ENCODE data around the gene IL11RA.

IL11RA gene

GRCh38 chr9:34651876-34652601, at the start of gene IL11RA:
Gene IL11RA (plus strand): TSS chr9:34652185. CDS start chr9:34655218, 3,033 bp downstream.
- DNase-seq (ENCODE audit: low read depth) = no peak

- peak; percentile 70 for DNase-seq (ENCODE audit: low read depth)
These were observed 48.3 kb upstream of the IL11RA start for GRCh38 chr9:34603610-34604231.

GRCh38 chr9:34606190-34606589, 45.8 kb upstream of the IL11RA start:
- DNase-seq (ENCODE audit: low read depth) = no peak

GRCh38 chr9:34606905-34607304, 45.1 kb upstream of the IL11RA start:
- no peak for DNase-seq (ENCODE audit: low read depth)

DNA sequence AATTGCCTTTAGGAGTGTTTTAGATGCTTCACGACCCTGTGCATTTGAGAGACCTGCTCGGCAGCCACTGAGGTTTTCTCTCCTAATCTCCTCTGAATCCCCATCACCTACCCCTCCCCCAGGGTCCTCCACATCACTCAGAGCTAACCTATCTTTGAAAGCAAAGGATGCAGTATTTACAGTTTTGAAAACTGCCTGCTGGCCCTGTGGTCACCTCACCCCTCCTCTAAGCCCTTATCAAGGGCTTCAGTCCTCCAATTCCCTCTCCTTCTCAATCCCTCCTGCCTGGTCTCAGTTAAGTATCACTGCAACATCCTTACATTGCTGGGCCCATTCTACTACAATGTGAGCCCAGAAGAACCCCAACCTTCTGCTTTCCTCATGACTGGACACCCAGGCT, 44.7 kb upstream of the IL11RA start:
- DNase-seq (ENCODE audit: low read depth) = no peak

GRCh38 chr9:34610434-34611206, 41.4 kb upstream of the IL11RA start:
- no peak for DNase-seq (ENCODE audit: low read depth)

DNA sequence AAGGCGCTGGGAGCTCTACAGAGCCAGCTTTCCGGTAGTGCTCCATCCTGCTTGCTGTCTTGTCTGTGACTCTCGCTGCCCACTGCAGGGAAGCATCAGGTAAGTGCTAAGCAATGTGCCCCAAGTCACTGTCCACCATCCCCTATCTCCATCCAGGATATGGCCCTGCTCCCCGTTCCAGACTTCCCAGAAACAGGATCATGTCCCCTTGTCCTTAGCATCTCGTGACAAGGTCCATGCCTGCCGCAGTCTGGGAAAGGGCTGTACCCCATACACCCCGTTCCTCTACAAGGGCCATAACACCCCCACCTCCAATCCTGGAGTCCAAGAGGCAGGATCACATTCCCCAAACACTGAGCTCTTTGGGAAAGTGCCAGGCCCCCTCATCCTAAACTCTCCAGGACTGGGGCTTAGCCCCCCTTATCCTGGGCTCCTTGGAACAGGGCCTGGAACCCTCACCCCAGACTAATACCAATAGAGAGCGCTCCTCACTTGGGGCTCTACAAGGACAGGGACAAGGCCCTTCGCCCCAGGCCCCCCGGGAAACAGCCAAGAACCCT, 40.7 kb upstream of the IL11RA start:
- DNase-seq (ENCODE audit: low read depth) = no peak

GRCh38 chr9:34611811-34612787, 39.9 kb upstream of the IL11RA start, which contains the start of gene RPP25L:
Gene RPP25L (minus strand): TSS chr9:34612097. CDS start chr9:34611296, 801 bp downstream.
- peak; percentile 74 for DNase-seq (ENCODE audit: low read depth)

DNA sequence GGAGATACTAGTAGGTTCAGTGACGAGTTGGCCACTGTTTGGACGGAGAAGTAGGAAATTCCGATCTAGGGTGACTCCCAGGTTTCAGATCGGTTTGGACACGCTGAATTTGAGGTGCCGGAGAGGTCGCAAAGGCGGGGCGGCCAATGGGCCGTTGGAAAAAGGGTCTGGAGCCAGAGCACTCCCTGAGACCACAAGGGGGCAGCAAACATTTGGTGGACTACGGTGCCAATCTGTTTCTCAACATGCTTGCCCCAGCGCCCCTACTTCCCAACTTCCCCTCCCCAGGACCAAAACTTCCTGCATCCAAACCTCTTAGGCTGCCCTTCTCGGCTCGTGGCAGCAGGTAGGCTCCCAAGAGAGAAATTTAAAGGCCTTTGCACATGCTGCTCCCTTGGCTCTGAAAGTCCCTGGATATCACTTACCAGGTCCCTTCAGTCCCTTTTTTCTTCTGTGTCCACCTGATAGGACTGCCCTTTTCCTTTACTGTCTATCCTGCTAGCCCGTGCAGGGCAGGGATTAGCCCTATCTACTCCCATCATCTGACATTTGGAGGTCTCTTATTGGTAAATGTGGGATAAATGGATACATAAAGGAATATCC, 39.1 kb upstream of the IL11RA start:
- peak; percentile 54 for DNase-seq (ENCODE audit: low read depth)

DNA sequence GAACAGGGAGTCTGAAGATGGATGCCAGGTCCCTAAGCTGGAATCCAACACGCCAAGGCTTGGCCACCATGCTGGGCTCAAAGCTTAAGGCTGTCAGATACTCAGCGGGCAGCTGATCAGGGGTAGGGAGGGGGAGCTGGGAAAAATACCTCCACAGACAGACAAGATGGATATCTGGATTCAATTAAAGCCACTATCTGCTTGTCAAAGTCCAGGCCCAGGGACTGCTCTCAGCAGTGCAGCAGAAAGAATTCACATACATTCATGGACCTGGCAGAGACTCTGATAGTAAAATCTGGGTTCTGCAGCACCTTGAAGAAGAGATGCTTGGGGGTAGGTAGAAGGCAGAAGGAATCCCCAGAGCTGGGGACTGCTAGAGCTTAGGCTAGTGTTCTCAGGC, 36.9 kb upstream of the IL11RA start:
- no peak for DNase-seq (ENCODE audit: low read depth)

- peak; percentile 85 for DNase-seq (ENCODE audit: low read depth)
These were observed 31.7 kb upstream of the IL11RA start, which contains the start of gene DCTN3 for GRCh38 chr9:34620061-34620994. Gene DCTN3 (minus strand): TSS chr9:34620495. CDS start chr9:34620464, 31 bp downstream.

DNA sequence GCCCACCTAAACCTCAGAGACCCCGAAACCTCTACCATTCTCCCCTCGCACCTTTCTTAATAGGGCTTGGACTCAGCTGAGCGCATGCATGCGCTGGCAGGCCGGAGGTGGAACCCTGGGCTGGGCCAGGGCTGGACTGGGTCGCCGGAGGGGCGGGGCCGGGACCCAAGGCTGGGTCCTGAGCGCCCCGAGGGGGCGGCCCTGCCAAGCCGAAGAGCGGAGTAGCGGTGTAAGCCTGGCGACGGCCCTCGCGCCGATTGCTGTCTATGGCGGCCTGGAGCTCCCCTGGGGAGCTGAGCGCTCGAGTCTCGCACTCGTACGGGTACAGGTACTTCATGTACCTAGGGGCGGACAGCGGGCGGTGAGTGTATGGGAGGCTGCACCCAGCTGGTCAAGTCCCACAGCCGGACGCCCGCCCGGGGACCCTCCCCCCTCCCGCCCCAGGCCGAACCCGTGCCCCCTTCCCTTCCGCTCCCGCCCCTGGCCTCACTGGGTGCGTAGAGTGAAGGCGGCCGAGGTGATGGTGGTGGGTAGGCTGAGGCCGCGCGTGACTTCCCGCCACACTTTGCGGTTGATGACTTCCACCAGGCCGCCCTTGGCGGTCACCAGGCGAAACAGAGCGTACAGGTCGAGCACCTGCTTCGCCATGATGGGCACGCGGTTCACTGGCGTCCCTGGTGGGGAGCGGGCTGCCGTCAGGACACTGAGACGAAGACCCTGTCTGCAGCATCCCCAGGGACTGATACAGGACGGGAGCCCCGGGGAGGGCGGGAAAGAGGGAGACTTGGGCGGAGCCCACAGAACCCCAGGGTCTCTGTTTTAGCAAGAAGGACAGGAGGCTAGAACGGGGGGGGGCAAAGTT, 28.4 kb upstream of the IL11RA start:
- no peak for DNase-seq (ENCODE audit: low read depth)

DNA sequence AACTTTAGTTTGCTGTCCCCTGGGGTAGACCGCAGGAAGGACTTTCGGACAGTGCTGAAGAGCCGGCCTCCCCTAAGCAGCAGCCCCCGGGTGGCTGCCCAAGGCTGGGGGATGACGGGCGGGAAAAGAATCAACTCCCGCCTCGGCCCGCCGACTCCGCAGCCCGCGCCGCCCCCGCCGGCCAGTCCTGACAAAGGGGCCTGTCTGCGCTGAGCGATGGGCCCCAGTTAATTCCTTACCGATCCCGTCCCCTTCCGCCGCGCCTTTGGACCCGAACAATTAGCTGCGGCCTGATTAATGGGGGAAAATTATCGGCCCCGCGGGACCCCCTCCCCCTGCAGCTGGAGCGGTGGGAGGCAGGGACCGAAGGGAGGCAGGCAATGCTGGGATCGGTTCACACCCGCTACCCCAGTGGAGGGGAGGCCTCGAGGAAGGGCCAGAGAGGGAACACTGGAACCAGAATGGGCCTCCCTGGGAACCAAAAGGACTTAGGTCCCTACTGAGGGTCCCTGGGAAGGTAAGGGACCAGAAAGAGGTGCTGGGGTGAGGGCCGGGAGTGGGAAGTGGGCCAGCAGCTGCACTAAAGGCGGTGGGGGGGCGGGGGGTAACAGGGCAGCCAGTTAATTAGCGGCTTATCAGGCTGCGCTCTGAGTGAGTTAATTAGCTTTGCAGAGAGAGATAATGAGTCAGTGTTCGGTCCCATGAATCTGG, 27.4 kb upstream of the IL11RA start:
- DNase-seq (ENCODE audit: low read depth) = no peak

DNA sequence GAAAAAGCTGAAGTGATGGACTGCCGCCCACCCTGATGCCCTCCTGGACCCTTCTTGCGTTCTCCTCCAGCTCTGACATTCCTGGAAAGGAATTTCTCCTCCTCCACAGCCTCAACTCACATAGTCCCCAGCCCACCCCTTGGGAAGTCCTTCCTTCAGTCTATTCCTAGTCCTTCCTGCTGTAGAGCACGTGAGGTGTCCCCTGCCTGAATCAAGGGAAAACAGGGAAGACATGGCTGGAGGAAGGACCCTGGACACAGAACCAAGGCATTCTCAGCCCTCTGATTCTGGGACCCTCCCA, 26.8 kb upstream of the IL11RA start:
- DNase-seq (ENCODE audit: low read depth) = no peak

DNA sequence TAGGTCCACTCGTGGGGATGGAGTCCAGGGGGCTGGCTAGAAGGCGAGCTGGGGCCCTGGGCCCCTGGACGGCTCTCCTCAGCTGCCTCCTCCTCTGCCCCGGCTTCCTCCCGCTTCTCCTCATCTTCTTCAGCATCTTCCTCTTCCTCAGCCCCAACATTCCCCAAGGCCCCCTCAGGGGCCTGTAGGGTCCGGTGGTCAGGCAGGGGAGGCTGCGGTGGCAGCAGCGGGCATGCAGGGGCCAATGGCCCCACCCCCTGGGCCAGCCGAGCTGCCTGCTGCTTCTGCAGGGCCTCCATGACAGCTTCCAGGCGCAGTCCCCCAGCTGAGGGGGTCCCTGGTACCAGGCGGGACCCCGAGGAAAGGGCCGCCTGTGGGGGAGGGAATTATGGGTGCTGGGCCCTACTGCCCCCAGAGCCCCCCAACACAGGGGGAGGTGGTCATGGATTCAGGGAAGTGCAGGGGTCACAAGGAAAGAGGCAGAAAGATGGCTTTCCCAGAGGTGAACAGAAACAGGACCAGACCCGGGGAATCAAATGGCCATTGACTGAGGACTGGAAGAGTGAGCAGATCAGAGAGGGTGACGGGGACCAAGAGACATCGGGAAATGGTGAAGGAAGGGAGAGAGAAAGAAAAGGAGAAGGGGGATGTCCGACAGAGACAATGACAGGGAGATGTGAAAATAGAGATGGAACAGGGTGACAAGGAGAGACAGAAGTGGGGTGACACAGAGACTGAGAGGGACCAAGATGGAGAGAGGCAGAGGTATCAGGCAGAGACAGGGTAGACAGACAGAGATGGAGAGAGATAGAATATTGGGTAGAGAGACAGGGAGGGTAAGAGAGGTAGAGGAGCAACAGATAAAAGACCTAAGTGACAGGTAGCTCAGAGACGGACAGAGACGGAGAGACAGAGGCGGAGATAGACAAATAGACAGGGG, 24.0 kb upstream of the IL11RA start:
- no peak for DNase-seq (ENCODE audit: low read depth)

- no peak for DNase-seq (ENCODE audit: low read depth)
These were observed 23.1 kb upstream of the IL11RA start, which contains the start of gene ARID3C for GRCh38 chr9:34628656-34629490. Gene ARID3C (minus strand): TSS chr9:34629066. CDS start chr9:34628014, 1,052 bp downstream.

Measured in stimulated activated CD4-positive, alpha-beta T cell treated with anti-CD3 and anti-CD28 coated beads, Interleukin-2, amount 100 ng/mL, for 4 hours (primary cell).